Neutrophil (primary cell): Measurements from ENCODE around the gene ADGRE3.
A peak's percentile ranks its signal among the peaks of the same experiment; 100 is the strongest.
"Not testable (repeated sequence)": the region's sequence is repeated elsewhere in the genome, so short reads cannot be mapped to it uniquely, and the experiment has no call there.

Source experiments
- H3K27ac ChIP-seq: fragments of 200-600 bp; sonication (generic); 2 replicates; pipeline ENCODE4 v1.5.1; 2016; ENCODE audit warnings: mild to moderate bottlenecking, moderate library complexity
- H3K27me3 ChIP-seq: fragments of 200-600 bp; sonication (generic); 2 replicates; pipeline ENCODE4 v1.6.0; 2016; ENCODE audit warnings: mild to moderate bottlenecking
- H3K36me3 ChIP-seq: fragments of 200-600 bp; sonication (generic); 2 replicates; pipeline ENCODE4 v1.5.1; 2017
- H3K4me1 ChIP-seq, 2 experiments: fragments of 200-600 bp in 1 of 2; sonication (generic) in 1 of 2; 1 replicate in 1 of 2; 2 replicates in 1 of 2; pipeline versions ENCODE4 v1.5.1 to v1.6.1; 2013 to 2016; ENCODE audit warnings: low read depth in 1 of 2, low read length in 1 of 2, mild to moderate bottlenecking in 1 of 2, moderate library complexity in 1 of 2; ENCODE audit not compliant: control insufficient read depth in 1 of 2, insufficient read depth in 1 of 2
- H3K4me3 ChIP-seq, 2 experiments: fragments of 200-600 bp in 1 of 2; sonication (generic) in 1 of 2; 1 replicate in 1 of 2; 2 replicates in 1 of 2; pipeline ENCODE4 v1.5.1; 2013 to 2016; ENCODE audit warnings: low read depth in 1 of 2, low read length in 1 of 2, mild to moderate bottlenecking in 1 of 2, moderate library complexity in 1 of 2
- H3K9me3 ChIP-seq: fragments of 200-600 bp; sonication (generic); 2 replicates; pipeline ENCODE4 v1.5.1; 2016
- CTCF ChIP-seq: fragments of 200-600 bp; sonication (generic); IDR thresholded peaks from 2 replicates; pipeline ENCODE4 v1.5.1; 2016; ENCODE audit warnings: antibody characterized with exemption

The ADGRE3 gene

GRCh38 chr19:14614099-14614412, 60.6 kb downstream of the ADGRE3 start:
- peak; percentile 39 for TF ChIP-seq CTCF
- H3K27me3 ChIP-seq = no peaks in the 10 kb centered on the region
- peaks cover 57% of the 10 kb centered on the region for H3K36me3 ChIP-seq
- peaks cover 74 to 76% of the 10 kb centered on the region in 2 experiments for H3K4me1 ChIP-seq
- H3K4me3 ChIP-seq = peak overlapping the region in 1 of 2 experiments; percentile 49
- no peaks in the 10 kb centered on the region for H3K9me3 ChIP-seq
- peak overlapping the region; percentile 97 for H3K27ac ChIP-seq

GRCh38 chr19:14613399-14614098, 61.1 kb downstream of the ADGRE3 start:
- Histone ChIP-seq H3K27ac (peak overlapping the region; percentile 97), H3K4me1 (peaks cover 79% of the 10 kb centered on the region in 2 experiments)

GRCh38 chr19:14612657-14613056, 62.0 kb downstream of the ADGRE3 start:
- peaks cover 83 to 85% of the 10 kb centered on the region in 2 experiments for H3K4me1 ChIP-seq
- no peak for TF ChIP-seq CTCF
- H3K9me3 ChIP-seq = no peaks in the 10 kb centered on the region
- H3K36me3 ChIP-seq = peaks cover 45% of the 10 kb centered on the region
- peak overlapping the region; percentile 97 for H3K27ac ChIP-seq
- no peak overlapping the region for H3K4me3 ChIP-seq
- no peaks in the 10 kb centered on the region for H3K27me3 ChIP-seq

More at GRCh38 chr19:14613399-14614098, 61.1 kb downstream of the ADGRE3 start:
- peak overlapping the region in 1 of 2 experiments; percentile 49 for H3K4me3 ChIP-seq
- not testable (repeated sequence) for H3K27me3 ChIP-seq, H3K9me3 ChIP-seq
- H3K36me3 ChIP-seq = peaks cover 54% of the 10 kb centered on the region

- Histone ChIP-seq H3K27ac (peak overlapping the region; percentile 97), H3K36me3 (peaks cover 41% of the 10 kb centered on the region), H3K4me1 (peaks cover 80 to 81% of the 10 kb centered on the region in 2 experiments)
- H3K27me3 ChIP-seq, H3K4me3 ChIP-seq, H3K9me3 ChIP-seq: not testable (repeated sequence)
These were observed 62.4 kb downstream of the ADGRE3 start for GRCh38 chr19:14612242-14612641.

- TF ChIP-seq CTCF = no peak
- Histone ChIP-seq H3K36me3 (peaks cover 37% of the 10 kb centered on the region), H3K27me3 (no peaks in the 10 kb centered on the region), H3K4me3 (no peak overlapping the region), H3K4me1 (peaks cover 74 to 79% of the 10 kb centered on the region in 2 experiments), H3K9me3 (no peaks in the 10 kb centered on the region), H3K27ac (peak overlapping the region; percentile 97)
These were observed 63.6 kb downstream of the ADGRE3 start for GRCh38 chr19:14611051-14611450.

- TF ChIP-seq CTCF = no peak
- Histone ChIP-seq H3K27ac (no peak overlapping the region), H3K9me3 (no peaks in the 10 kb centered on the region), H3K4me3 (no peak overlapping the region), H3K27me3 (no peaks in the 10 kb centered on the region), H3K36me3 (peaks cover 21% of the 10 kb centered on the region), H3K4me1 (peaks cover 42 to 47% of the 10 kb centered on the region in 2 experiments)
These were observed 68.0 kb downstream of the ADGRE3 start for GRCh38 chr19:14606627-14607026.
